Suprapubic skin (tissue), 3 donors: ENCODE results near the gene CHRM1.

ENCODE experiments used
- EP300 ChIP-seq: sonication (generic); formaldehyde crosslinking; IDR thresholded peaks from one replicate; pipeline ENCODE4 v1.6.1; 2017; ENCODE audit warnings: antibody characterized with exemption
- POLR2A ChIP-seq, 2 donors: fragments of 450-650 bp; IDR thresholded peaks; one replicate each; pipeline ENCODE4 v1.6.1; 2017; ENCODE audit warnings: antibody characterized with exemption in 2 of 2, mild to moderate bottlenecking in 2 of 2, moderate library complexity in 2 of 2
- TF ChIP-seq, protein P1 (sequence below), 2 donors: fragments of 200-600 bp in 1 of 2; fragments of 450-650 bp in 1 of 2; sonication (generic) in 1 of 2; IDR thresholded peaks; one replicate each; pipeline ENCODE4 v1.5.1; 2016 to 2019; ENCODE audit warnings: antibody characterized with exemption in 2 of 2, mild to moderate bottlenecking in 1 of 2, moderate library complexity in 1 of 2

DNA sequence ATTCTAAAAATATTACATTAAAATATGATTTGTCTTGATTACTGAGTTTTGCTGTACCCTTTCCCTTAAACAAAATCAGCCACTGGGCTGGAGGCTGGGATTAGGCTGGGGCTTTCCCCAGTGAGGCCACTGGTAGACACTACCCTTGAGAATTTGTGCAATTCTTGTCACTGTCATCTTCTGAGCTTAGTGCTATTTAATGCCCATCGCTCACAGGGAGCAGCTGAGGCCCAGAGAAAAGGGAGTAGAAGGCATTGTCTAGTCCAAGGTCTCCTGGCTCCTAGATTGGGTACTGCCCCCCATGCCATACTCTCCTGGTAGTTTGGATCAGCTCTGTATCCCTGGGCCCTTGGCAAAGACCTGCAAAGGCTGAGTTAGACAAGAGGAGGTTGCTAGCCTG lies 6.7 kb downstream of the CHRM1 start:
- TF ChIP-seq, protein P1, sequence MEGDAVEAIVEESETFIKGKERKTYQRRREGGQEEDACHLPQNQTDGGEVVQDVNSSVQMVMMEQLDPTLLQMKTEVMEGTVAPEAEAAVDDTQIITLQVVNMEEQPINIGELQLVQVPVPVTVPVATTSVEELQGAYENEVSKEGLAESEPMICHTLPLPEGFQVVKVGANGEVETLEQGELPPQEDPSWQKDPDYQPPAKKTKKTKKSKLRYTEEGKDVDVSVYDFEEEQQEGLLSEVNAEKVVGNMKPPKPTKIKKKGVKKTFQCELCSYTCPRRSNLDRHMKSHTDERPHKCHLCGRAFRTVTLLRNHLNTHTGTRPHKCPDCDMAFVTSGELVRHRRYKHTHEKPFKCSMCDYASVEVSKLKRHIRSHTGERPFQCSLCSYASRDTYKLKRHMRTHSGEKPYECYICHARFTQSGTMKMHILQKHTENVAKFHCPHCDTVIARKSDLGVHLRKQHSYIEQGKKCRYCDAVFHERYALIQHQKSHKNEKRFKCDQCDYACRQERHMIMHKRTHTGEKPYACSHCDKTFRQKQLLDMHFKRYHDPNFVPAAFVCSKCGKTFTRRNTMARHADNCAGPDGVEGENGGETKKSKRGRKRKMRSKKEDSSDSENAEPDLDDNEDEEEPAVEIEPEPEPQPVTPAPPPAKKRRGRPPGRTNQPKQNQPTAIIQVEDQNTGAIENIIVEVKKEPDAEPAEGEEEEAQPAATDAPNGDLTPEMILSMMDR (IDR thresholded peaks at IDR 0.05) = no peak
- TF ChIP-seq POLR2A (IDR thresholded peaks at IDR 0.05) (no peak), EP300 (no peak)
